ENCODE measurements around the gene TBX5.

The TBX5 gene

GRCh38 chr12:114430306-114430705 is 24.4 kb upstream of the TBX5 start:
- FAIRE-seq: no peak

- no peak for FAIRE-seq
Observed at GRCh38 chr12:114425031-114425626, 19.2 kb upstream of the TBX5 start.

GRCh38 chr12:114420944-114421335 is 15.0 kb upstream of the TBX5 start:
- FAIRE-seq: no peak

- FAIRE-seq: no peak
Observed at GRCh38 chr12:114420182-114420943, 14.4 kb upstream of the TBX5 start.

- no peak for FAIRE-seq
Observed at GRCh38 chr12:114416028-114416427, 10.1 kb upstream of the TBX5 start.

GRCh38 chr12:114415525-114415868 is 9.6 kb upstream of the TBX5 start:
- FAIRE-seq: no peak

- FAIRE-seq: no peak
Observed at GRCh38 chr12:114414866-114415524, 9.1 kb upstream of the TBX5 start.

- FAIRE-seq: no peak
Observed at GRCh38 chr12:114414031-114414865, 8.3 kb upstream of the TBX5 start.

GRCh38 chr12:114412825-114413749 is 7.1 kb upstream of the TBX5 start:
- FAIRE-seq: no peak

GRCh38 chr12:114412307-114412706 is 6.4 kb upstream of the TBX5 start:
- FAIRE-seq: no peak

GRCh38 chr12:114411071-114411837 is 5.3 kb upstream of the TBX5 start:
- no peak for FAIRE-seq

GRCh38 chr12:114409852-114410600 is 4.1 kb upstream of the TBX5 start:
- FAIRE-seq: no peak

GRCh38 chr12:114408886-114409851 is 3.2 kb upstream of the TBX5 start:
- FAIRE-seq: no peak

GRCh38 chr12:114408471-114408885 is 2.5 kb upstream of the TBX5 start:
- no peak for FAIRE-seq

- FAIRE-seq: no peak
Observed at GRCh38 chr12:114407842-114408411, 2.0 kb upstream of the TBX5 start.

- no peak for FAIRE-seq
Observed at GRCh38 chr12:114406984-114407841, 1.3 kb upstream of the TBX5 start.

GRCh38 chr12:114406316-114406983 is 506 bp upstream of the TBX5 start:
- no peak for FAIRE-seq
